Stimulated activated CD4-positive, alpha-beta T cell treated with anti-CD3 and anti-CD28 coated beads, Interleukin-1b, Interleukin-23, amount 100 ng/mL, for 48 hours (primary cell): ENCODE data around the gene MARCHF9.

ENCODE experiments used
- DNase-seq: peaks from one replicate; pipeline ENCODE4 v3.0.0-alpha.2; 2020

Gene MARCHF9

GRCh38 chr12:57737467-57738460, 17.1 kb upstream of the MARCHF9 start:
- DNase-seq: no peak

GRCh38 chr12:57738661-57739237, 16.2 kb upstream of the MARCHF9 start, which contains the start of gene AGAP2:
TSS of gene AGAP2 (minus strand) at chr12:57738742. CDS start at chr12:57738246, 496 bp downstream.
- no peak for DNase-seq

- no peak for DNase-seq
These were observed 15.5 kb upstream of the MARCHF9 start for GRCh38 chr12:57739387-57739786.

DNA sequence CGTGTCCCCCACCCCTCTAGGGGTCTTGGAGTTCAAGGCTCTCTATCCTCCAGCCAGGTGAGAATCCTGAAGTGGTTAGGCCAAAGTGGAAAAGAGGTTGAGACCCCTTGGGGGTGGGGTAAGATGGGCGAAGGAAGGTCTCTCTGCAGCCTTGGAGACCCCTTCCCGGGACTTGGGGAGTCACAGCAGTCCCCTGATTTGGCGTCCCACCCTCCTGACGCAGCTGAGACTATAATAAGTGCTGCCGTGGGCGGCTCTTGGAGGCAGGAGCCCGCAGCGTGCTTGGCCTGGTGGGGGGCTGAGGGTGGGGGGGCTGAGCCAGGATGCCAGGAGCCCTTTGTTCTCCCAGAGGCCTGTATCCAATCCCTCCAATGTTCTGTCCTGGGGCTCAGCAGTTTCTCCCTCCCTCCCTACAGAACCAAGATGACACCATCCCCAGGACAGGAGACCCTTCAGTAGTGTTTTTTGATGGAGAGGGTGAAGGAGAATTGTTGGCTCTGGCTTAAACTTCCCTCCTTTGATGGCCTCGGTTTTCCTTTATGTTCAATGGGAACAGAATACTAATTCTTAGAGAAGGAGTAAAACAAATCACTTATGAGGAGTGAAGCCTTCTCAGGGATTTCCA, 14.9 kb upstream of the MARCHF9 start:
- DNase-seq: no peak

DNA sequence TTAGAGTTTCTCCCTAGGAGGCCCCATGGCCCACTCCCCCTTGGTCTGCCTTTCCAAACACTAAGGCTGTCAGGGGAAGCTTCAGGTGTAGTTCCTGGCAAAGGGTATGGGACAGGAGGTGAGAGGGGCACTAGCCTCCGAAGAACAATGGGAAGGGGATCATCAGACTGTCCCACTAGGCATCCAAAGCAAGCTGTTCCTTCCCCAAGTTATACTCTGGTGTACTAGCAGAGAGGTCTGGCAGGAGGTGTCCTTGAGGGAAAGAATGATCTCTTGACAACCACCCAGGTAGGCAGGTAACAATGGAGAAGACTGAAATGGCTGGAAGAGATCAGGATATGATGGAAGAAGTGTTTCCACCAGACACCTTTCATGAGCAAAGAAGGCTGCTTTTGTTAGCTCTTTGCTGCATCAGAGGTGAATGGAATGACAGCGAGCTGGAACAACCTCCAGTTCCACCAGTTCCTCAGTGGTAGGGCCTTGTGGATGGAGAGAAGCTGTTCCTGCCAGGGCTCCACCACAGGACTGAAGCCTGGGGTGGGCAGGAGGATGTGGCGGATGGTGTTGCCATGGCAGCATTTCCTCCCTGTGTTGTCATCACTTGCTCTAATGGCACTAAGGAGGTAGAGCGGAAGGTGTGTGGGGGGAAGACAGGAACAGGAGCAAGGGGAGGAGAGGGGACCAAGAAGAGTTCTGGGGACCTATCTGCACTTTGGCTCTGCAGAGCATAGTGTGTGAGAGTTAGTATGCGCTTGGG, 14.1 kb upstream of the MARCHF9 start:
- peak; percentile 72 for DNase-seq

DNA sequence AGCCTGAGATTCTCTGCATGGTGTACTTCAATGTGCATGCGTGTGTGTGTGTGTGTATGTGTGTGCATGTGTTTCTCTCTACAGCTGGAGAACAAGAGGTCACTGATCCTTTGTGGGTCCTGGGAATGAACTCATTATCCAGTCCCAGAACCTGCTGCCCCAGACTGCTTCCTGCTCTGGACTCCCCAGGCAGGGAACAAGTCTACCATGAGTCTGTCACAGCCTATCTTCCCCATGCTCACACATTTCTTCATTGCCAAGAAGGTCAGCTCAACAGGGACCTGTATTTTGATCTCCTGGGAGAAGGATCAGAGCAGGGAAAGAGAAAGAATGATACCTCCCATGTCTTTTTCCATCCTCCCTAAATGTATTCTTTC, 13.5 kb upstream of the MARCHF9 start:
- DNase-seq: no peak

DNA sequence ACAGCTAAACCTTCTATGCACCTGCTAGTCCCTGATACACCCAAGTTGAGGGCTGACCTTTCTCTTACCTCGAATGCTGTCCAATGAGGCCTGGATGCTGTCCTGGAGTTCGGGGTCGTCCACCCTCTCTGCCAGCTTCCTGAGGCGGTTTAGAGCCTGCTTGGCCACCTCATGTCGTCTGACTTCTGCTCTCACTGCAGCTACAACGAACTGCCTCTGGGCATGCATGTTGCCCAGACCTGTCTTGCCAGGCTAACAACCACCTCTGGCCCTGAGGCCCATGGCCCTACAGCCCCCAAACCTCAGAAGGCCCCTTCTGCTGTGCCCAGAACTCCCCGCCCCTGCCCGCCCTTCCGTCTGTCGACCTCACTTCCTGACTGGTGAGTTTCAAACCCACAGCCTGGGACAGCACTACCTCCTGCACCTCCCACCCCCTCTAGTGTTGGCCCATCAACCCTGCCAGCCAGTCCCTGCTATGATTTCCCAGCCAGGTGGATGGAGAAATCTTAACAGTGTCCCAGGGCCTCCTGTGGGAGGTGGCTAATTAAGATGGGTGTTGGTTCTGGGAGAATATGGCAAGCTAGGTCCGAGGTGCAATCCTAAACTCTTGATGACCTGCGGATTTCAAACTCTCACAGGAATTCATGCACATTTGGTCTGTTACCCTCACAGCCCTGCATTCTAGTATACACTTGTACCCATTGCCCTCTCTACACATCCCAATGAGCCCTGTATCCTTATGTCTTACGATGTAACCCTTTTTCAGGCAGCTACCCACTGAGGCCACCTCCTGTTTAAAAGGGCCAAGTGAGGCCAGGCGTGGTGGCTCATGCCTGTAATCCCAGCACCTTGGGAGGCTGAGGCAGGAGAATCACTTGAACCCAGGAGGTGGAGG, 12.8 kb upstream of the MARCHF9 start:
- DNase-seq: peak; percentile 81

DNA sequence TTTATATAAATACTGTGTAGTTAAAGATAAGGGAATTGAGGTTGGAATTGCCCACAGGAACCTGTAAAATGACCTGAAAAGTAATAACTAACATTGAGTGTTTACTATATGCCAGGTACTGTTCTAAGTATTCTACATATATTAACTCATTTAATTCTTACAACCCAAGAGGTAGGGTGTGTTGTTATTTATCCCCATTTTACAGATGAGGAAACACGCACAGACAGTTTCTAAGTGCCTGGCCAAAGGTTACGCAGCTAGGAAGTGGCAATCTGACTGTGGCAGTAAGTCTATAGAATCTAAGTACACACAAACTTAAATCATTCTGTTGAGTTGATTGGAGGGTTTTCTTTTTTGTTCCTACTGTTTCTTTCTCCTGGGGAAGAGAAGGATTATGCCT, 11.1 kb upstream of the MARCHF9 start:
- DNase-seq: no peak

GRCh38 chr12:57744194-57744776, 10.6 kb upstream of the MARCHF9 start:
- DNase-seq: peak; percentile 84

- peak; percentile 96 for DNase-seq
These were observed 10.0 kb upstream of the MARCHF9 start, which contains the start of gene TSPAN31 for GRCh38 chr12:57744777-57745484. TSS of gene TSPAN31 (plus strand) at chr12:57745039. CDS start at chr12:57745155, 116 bp downstream.

- no peak for DNase-seq
These were observed 9.4 kb upstream of the MARCHF9 start for GRCh38 chr12:57745485-57745881.

- DNase-seq: no peak
These were observed 8.9 kb upstream of the MARCHF9 start for GRCh38 chr12:57746025-57746424.

DNA sequence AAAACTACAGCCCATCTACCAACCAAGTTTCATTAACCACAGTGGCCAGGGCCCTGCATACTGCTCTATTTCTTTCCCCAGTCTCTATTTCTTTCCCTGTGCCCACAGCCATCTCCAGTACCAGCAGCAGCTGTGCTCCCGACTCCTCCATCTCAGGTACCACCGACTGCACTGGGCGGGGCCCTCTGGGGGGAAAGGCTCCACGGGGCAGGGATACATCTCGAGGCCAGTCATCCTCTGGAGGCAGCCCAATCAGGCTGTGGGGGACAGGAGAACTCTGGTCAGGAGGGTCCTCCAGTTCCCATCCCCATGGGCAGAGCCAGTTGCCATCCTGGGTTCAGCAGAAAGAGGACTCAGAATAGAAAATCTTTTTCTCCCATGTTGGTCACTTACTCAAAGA, 5.8 kb upstream of the MARCHF9 start:
- no peak for DNase-seq

GRCh38 chr12:57750561-57751431, 4.1 kb upstream of the MARCHF9 start:
- no peak for DNase-seq

DNA sequence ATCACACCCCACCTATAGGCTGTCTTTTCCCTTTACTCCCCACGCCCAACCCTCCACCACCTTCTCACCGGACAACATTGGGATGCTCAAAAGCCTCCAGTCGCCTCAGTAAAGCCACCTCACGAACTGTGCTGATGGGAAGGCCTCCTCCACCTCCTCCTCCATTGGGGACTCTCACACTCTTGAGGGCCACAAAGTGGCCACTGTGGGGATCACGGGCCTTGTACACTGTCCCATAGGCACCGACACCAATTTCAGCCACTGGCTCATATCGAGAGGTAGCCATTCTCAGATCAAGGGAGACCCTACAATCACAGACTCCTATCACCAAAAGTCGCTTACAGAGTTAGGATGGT, 3.5 kb upstream of the MARCHF9 start:
- DNase-seq: no peak

- peak; percentile 100 for DNase-seq
These were observed 2.9 kb upstream of the MARCHF9 start, which contains the start of gene CDK4 for GRCh38 chr12:57751788-57752667. TSS of gene CDK4 (minus strand) at chr12:57752310. CDS start at chr12:57751717, 593 bp downstream.

- DNase-seq: no peak
These were observed 2.3 kb upstream of the MARCHF9 start for GRCh38 chr12:57752668-57753000.

GRCh38 chr12:57753756-57754337, 1.1 kb upstream of the MARCHF9 start:
- DNase-seq: no peak

DNA sequence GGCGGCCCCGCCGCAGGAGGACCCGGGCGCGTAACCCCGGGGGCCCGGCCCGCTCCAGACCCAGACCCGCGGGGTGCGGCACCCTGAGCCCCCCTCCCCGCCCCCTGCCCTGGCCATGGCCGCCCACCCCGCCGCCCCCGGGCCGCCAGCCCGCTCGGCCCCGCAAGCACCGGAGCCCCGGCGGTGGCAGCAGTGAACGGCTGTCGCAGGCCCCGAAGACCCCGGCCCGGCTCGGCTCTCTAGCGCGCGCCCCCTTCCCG, 221 bp downstream of the MARCHF9 start:
- DNase-seq: no peak
